D721Med (cell line): Measurements from ENCODE around the gene NYAP2.

Experiments used
- DNase-seq: peaks from one replicate; pipeline ENCODE4 v3.0.0; 2011; ENCODE audit warnings: low spot score; ENCODE audit not compliant: insufficient read length
- FAIRE-seq: peaks from 2 replicates; lab custom pipeline; 2011; peaks lifted over from hg19 to GRCh38; lab: Jason Lieb, UNC
- TF ChIP-seq, protein P1 (sequence below): IDR thresholded peaks from 2 replicates; pipeline ENCODE4 v1.5.1; 2012; ENCODE audit warnings: mild to moderate bottlenecking, control low read depth; ENCODE audit not compliant: insufficient read depth; ENCODE audit errors: missing control alignments

Gene NYAP2

DNA sequence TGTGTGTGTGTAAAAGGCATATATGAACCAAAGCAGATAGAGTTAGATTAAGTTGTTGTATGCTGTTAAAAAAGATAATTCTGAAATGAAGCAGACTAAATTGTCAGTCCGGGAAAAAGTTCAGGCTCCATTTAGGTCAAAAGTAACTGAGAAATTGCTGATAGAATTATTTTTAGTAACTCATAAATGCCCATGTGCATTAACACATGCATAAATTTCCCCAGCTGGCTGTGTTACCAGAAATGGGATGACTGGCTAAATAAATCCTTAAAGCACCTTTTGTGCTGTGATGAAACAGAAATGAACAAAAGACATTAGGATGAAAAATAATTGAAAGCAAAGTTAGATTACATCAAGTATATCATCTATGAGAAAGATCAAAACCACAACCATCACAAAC is 111.3 kb downstream of the NYAP2 start:
- TF ChIP-seq, protein P1, sequence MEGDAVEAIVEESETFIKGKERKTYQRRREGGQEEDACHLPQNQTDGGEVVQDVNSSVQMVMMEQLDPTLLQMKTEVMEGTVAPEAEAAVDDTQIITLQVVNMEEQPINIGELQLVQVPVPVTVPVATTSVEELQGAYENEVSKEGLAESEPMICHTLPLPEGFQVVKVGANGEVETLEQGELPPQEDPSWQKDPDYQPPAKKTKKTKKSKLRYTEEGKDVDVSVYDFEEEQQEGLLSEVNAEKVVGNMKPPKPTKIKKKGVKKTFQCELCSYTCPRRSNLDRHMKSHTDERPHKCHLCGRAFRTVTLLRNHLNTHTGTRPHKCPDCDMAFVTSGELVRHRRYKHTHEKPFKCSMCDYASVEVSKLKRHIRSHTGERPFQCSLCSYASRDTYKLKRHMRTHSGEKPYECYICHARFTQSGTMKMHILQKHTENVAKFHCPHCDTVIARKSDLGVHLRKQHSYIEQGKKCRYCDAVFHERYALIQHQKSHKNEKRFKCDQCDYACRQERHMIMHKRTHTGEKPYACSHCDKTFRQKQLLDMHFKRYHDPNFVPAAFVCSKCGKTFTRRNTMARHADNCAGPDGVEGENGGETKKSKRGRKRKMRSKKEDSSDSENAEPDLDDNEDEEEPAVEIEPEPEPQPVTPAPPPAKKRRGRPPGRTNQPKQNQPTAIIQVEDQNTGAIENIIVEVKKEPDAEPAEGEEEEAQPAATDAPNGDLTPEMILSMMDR = no peak
- no peak for FAIRE-seq
- DNase-seq = no peak

DNA sequence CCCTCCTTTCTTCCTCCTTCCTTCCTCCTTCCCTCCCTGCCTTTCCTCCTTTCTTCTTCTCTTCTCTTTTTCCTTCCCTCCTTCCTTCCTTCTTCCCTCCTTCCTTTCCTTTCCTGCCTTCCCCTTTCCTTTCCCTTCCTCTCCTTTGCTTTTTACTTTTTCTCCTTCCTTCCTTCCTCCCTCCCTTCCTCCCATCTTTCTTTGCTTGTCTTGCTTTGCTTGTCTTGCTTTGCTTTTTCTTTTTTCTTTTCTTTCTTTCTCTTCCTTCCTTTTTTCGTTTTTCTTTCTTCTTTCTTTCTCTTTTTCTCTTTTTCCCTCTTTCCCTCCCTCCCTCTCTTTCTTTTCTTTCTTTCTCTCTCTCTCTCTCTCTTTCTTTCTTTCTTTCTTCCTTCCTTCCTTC is 113.0 kb downstream of the NYAP2 start:
- TF ChIP-seq, protein P1 = no peak
- DNase-seq (no peak), FAIRE-seq (no peak)

DNA sequence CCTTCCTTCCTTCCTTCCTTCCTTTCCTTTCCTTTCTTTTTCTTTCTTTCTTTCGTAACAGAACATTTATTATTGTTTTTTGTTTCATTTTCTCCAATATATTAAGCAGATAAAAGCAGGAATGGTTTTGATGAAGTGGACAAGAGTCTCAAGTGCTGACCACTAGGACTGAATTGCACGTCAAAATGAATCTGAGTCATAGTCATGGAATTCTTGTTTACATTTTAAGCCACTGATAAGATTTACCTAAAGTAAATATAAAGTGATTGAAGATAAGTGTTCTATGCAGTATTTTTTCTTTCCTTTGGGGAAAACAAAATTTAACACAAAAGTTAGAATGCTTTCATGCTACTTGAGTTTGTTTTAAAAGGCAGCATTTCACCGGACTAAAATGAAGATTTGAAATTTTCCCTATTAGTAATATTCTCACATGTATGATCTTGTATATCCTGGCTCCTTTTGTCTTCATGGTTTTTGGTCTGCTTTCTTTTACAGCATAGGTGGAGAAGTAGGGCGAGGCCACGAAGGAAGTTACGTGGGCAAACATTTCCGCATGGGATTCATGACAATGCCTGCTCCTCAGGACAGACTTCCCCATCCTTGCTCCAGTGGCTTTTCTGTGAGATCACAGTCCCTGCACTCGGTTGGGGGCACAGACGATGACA is 113.5 kb downstream of the NYAP2 start:
- no peak for FAIRE-seq
- TF ChIP-seq, protein P1 = no peak
- DNase-seq = no peak

DNA sequence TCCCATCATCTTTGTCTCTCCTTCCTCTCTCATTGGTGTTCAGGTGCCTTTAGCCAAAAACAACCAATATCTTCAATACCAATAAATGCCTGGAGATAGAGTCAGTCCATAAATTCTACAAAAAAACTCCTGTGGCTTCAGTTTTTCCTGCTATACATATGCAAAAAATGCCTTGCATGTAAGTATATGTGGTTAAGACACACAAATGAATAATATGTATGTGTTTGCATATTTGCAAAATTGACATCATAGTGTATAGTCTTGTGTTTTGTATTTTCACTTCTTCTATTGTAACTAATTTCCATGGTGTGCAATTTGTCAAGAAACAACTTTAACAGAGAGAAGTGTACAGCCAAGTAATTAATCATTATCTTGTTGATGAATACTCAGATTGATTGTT is 115.5 kb downstream of the NYAP2 start:
- TF ChIP-seq, protein P1 = no peak
- FAIRE-seq = peak; percentile 16
- DNase-seq = no peak

DNA sequence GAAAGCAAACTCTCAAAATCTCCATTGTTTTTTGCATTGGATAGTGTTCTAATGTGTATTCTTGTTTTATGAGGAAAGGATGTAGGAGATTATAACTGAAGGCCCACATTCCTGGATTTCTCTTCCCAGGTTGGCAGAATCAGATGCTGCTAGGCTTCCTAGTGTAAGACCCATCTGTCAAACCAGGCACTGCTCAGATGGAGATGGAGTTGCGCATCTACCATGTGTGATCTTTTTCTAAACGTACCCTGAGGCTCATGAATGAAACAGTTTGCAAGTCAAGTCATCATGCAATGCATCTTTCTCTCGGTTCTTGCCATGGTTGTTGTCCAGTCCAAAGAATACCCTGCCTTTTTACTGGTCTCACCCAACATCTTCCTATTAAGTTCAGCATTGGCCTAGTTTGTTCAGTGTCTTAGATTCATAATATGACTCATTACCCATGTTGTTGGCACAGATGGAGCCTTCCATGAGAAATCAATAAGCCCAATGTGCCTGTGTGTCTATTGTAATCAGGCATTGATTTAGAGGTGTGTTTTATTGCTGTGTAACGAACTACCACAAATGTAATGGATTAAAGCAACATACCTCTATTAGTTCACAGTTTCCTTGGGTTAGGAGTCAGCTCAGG is 127.4 kb downstream of the NYAP2 start:
- no peak for FAIRE-seq
- DNase-seq = no peak
- TF ChIP-seq, protein P1 = no peak

DNA sequence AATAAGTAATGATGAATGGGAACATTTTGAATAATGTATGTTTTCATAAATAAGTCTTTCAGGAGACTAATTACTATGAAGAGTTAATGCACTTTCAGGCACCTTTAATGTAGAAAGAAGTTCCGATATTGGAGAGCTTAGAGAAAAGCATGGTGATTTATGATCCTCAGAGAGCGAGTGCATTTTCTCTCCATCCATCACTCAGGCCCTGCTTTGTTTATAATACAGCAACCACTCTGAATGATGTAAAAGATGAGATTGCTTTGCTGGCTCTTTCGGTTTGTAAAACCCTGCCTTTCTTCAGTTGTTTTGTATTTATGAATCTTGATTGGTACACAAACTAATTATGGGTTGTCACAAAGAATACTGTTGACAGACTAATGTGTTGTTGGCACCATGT is 132.0 kb downstream of the NYAP2 start:
- DNase-seq (no peak), FAIRE-seq (no peak)
- TF ChIP-seq, protein P1 = no peak

DNA sequence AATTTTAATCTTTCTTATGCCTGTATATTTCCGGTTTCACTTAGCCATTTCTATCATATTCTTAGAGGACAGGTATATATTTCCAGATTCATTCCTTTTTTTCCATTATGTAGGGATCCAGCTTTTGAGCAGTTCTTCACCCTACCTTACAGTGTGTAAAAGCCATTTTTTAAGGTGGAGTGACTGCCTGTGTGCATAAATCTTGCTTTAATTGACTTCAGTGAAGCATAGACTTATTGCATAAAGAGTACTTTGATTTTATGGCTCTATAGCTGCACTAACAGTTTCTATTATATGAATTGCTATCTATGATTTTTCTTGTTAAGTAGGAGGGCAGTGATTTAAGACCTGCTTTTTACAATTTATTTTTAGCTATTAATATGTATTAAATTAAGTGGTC is 132.6 kb downstream of the NYAP2 start:
- FAIRE-seq (no peak), DNase-seq (no peak)
- TF ChIP-seq, protein P1 = no peak
